ENCODE data around the gene PPP1CB. TPM values are rescaled to one million over a fixed set of nuclear protein-coding genes. Genes with fewer than 3 reads are reported as not detected.

The PPP1CB gene
- total and polyA plus RNA-seq, 4 donors = 26.2 to 75.4 (median 49.3) TPM

DNA sequence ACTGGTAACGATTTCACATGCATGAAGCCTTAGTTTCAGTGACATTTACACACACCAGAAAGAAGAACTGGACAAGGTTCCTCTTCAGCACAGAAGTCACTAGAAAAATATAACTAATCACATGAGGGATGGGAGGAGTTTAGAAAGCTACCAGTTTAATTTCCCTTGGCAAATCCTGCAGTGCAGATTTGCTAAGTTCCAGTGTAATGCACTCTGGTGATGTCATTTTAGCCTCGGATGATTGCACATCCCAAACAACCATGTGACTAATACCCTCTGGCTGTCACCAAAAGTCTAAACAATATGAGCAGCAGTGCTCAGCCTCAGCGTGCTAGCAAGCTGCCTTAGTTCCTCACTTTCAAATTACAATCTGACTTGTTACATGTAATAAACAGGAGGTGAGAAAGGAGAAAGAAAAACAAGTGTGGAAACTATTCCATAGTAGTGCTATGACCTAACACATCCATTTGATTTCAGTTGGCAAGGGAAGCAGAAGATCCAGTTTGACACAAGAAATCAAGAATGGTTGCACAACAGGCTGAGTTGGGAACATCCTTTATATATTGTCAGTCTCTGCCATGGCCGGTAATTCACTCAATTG, 35.3 kb upstream of the PPP1CB start (continued):
- TF ChIP-seq, protein P1, sequence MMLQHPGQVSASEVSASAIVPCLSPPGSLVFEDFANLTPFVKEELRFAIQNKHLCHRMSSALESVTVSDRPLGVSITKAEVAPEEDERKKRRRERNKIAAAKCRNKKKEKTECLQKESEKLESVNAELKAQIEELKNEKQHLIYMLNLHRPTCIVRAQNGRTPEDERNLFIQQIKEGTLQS (IDR thresholded peaks at IDR 0.05) = peak; percentile 75
- TF ChIP-seq NR2F2 (IDR thresholded peaks at IDR 0.05) = no peak
- TF ChIP-seq EGR1 (IDR thresholded peaks at IDR 0.05; ENCODE audit: low read depth in 2 of 2) = no peak
- peak; percentile 82 to 88 for TF ChIP-seq JUND (IDR thresholded peaks at IDR 0.05)
- TF ChIP-seq RAD21 (IDR thresholded peaks at IDR 0.05) = peak; percentile 19 to 43
- TF ChIP-seq HNF4A (conservative IDR thresholded peaks at IDR 0.05) = peak; percentile 30 to 33
- no peak for TF ChIP-seq FOXA2 (IDR thresholded peaks at IDR 0.05)

DNA sequence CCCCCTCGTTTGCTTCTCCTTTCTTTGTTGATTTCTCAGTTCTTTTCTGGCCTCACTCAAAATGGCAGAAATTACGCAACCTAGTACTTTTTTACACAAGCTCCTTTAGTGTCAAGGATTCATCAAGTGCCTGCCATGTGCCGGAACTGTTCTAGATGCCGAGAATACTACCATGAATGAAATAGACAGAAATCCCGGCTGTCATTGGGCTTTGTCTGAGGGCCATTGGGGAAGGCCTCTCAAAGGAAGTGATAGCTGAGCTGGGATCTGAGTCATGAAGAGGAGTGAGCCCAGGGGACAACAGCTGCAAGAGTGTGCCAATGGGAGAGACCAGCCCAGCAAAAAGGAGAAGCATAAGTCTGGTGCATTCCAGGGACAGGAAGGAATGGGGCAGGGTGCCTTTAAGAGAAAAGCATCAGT, 34.3 kb upstream of the PPP1CB start:
- 76% methylated on average over 5 of the region's 5 CpGs for WGBS
- DNase-seq (ENCODE audit: low spot score) = no peak
- no peaks in the 10 kb centered on the region for H3K36me3 ChIP-seq (ENCODE audit: control insufficient read depth in 4 of 4, insufficient read depth in 3 of 4, low read depth in 1 of 4, low read length in 3 of 4)
- peaks cover 0 to 3% (median under 1%) of the 10 kb centered on the region in 4 donors for H3K4me1 ChIP-seq (ENCODE audit: control insufficient read depth in 4 of 4, insufficient read depth in 4 of 4, low read length in 3 of 4)
- no peaks in the 10 kb centered on the region for H3K27me3 ChIP-seq (ENCODE audit: control insufficient read depth in 4 of 4, insufficient read depth in 4 of 4, low read length in 3 of 4)
- no peak overlapping the region for H3K4me3 ChIP-seq (ENCODE audit: low read depth in 1 of 3, low read length in 3 of 3)
- TF ChIP-seq, protein P2, sequence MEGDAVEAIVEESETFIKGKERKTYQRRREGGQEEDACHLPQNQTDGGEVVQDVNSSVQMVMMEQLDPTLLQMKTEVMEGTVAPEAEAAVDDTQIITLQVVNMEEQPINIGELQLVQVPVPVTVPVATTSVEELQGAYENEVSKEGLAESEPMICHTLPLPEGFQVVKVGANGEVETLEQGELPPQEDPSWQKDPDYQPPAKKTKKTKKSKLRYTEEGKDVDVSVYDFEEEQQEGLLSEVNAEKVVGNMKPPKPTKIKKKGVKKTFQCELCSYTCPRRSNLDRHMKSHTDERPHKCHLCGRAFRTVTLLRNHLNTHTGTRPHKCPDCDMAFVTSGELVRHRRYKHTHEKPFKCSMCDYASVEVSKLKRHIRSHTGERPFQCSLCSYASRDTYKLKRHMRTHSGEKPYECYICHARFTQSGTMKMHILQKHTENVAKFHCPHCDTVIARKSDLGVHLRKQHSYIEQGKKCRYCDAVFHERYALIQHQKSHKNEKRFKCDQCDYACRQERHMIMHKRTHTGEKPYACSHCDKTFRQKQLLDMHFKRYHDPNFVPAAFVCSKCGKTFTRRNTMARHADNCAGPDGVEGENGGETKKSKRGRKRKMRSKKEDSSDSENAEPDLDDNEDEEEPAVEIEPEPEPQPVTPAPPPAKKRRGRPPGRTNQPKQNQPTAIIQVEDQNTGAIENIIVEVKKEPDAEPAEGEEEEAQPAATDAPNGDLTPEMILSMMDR (IDR thresholded peaks at IDR 0.05; ENCODE audit: low read depth, low read length, missing input control) = no peak
- TF ChIP-seq RAD21 (IDR thresholded peaks at IDR 0.05) (no peak), YY1 (IDR thresholded peaks at IDR 0.05) (peak; percentile 46), RXRA (IDR thresholded peaks at IDR 0.05) (no peak)
- H3K27ac ChIP-seq (ENCODE audit: low read depth in 1 of 2, low read length in 2 of 2) = peak overlapping the region in 1 of 2 donors; percentile 77
- no peak overlapping the region for H3K9ac ChIP-seq (ENCODE audit: low read depth in 1 of 2, low read length in 2 of 2)
- H3K9me3 ChIP-seq (ENCODE audit: control insufficient read depth in 4 of 4, low read length in 3 of 4) = no peaks in the 10 kb centered on the region

DNA sequence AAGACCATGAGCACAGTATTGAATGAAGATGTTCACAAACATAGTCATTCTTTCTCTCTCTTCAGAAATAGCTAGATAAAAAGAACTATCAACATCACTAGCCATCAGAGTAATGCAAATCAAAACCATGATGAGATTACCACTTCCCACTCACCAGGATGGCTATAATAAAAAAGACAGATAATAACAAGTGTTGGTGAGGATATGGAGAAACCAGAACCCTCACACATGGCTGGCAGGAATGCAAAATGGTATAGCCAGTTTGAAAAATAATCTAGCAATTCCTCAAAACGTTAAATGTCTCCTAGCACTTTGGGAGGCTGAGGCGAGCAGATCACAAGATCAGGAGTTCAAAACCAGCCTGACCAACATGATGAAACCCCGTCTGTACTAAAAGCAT, 31.3 kb upstream of the PPP1CB start:
- H3K27me3 ChIP-seq (ENCODE audit: control insufficient read depth in 4 of 4, insufficient read depth in 4 of 4, low read length in 3 of 4) = no peaks in the 10 kb centered on the region
- no peak overlapping the region for H3K27ac ChIP-seq (ENCODE audit: low read depth in 1 of 2, low read length in 2 of 2)
- H3K36me3 ChIP-seq (ENCODE audit: control insufficient read depth in 4 of 4, insufficient read depth in 3 of 4, low read depth in 1 of 4, low read length in 3 of 4) = no peaks in the 10 kb centered on the region
- H3K9me3 ChIP-seq (ENCODE audit: control insufficient read depth in 4 of 4, low read length in 3 of 4) = no peaks in the 10 kb centered on the region
- H3K4me3 ChIP-seq (ENCODE audit: low read depth in 1 of 3, low read length in 3 of 3) = no peak overlapping the region
- no peak for TF ChIP-seq GABPA (IDR thresholded peaks at IDR 0.05 in 1 of 2, conservative IDR thresholded peaks at IDR 0.05 in 1 of 2)
- TF ChIP-seq FOXA2 (IDR thresholded peaks at IDR 0.05) = no peak
- TF ChIP-seq, protein P3, sequence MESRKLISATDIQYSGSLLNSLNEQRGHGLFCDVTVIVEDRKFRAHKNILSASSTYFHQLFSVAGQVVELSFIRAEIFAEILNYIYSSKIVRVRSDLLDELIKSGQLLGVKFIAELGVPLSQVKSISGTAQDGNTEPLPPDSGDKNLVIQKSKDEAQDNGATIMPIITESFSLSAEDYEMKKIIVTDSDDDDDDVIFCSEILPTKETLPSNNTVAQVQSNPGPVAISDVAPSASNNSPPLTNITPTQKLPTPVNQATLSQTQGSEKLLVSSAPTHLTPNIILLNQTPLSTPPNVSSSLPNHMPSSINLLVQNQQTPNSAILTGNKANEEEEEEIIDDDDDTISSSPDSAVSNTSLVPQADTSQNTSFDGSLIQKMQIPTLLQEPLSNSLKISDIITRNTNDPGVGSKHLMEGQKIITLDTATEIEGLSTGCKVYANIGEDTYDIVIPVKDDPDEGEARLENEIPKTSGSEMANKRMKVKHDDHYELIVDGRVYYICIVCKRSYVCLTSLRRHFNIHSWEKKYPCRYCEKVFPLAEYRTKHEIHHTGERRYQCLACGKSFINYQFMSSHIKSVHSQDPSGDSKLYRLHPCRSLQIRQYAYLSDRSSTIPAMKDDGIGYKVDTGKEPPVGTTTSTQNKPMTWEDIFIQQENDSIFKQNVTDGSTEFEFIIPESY (IDR thresholded peaks at IDR 0.05) = no peak
- no peak for TF ChIP-seq RXRA (IDR thresholded peaks at IDR 0.05)
- DNase-seq (ENCODE audit: low spot score) = no peak
- H3K4me1 ChIP-seq (ENCODE audit: control insufficient read depth in 4 of 4, insufficient read depth in 4 of 4, low read length in 3 of 4) = peaks cover 0 to 3% (median under 1%) of the 10 kb centered on the region in 4 donors
- WGBS = 92% methylated on average over 3 of the region's 3 CpGs
- no peak overlapping the region for H3K9ac ChIP-seq (ENCODE audit: low read depth in 1 of 2, low read length in 2 of 2)
